K562 (cell line): ENCODE data around the gene THOC5.

Experiments used
- KDM4B ChIP-seq, 2 experiments: fragments of 450-650 bp in 1 of 2; sonication (generic) in 1 of 2; IDR thresholded peaks; 2 replicates each; pipeline ENCODE4 v1.6.1; 2016 to 2017; ENCODE audit warnings: borderline replicate concordance in 2 of 2, antibody characterized with exemption in 1 of 2, low read depth in 1 of 2, mild to moderate bottlenecking in 1 of 2
- MAFF ChIP-seq: IDR thresholded peaks from 2 replicates; pipeline ENCODE4 v1.6.1; 2012; ENCODE audit warnings: low read length, improper control_type of control experiment
- ZNF274 ChIP-seq: IDR thresholded peaks from 2 replicates; pipeline ENCODE4 v1.6.1; 2011; ENCODE audit warnings: low read depth, mild to moderate bottlenecking, low read length, moderate library complexity, borderline replicate concordance
- ZNF3 ChIP-seq: fragments of 250-450 bp; sonication (Bioruptor Pico); IDR thresholded peaks from 2 replicates; pipeline ENCODE4 v1.5.0; 2021; ENCODE audit warnings: mild to moderate bottlenecking, moderate library complexity

DNA sequence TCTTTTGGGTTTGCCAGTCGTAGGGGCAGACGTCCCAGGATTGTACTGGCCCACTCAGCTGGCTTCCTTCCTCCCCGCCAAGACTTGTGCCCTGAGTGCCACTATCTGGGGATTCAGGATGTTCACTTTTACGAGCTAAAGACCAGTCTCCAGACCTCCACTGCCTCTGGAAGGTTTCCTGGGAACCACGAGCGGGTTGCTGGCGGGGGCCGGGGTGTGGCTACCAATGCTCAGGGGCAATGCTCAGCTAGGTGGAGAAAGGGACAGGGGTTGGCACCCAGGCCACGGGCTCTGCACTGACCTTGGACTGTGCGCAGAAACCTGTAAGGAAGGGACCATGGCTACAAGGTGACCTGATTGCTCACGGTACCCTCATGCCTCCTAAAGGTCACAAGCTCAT, 71.3 kb downstream of the THOC5 start:
- TF ChIP-seq MAFF (no peak), ZNF274 (no peak), ZNF3 (no peak), KDM4B (IDR thresholded peaks at IDR 0.05; ENCODE audit: borderline replicate concordance in 2 of 2, low read depth in 1 of 2) (no peak)
